HG03095 (cell line): ENCODE measurements around the gene HIPK3.
"Not testable (repeated sequence)": the region's sequence is repeated elsewhere in the genome, so short reads cannot be mapped to it uniquely, and the experiment has no call there.

Experiments
- ATAC-seq: cut with Tn5 transposase; IDR thresholded peaks from one replicate; pipeline ENCODE4 v1.9.1; 2021; ENCODE audit warnings: moderate library complexity; ENCODE audit not compliant: unreplicated experiment

Gene HIPK3

GRCh38 chr11:33258631-33259205 is 1.5 kb downstream of the HIPK3 start:
- no peak for ATAC-seq

- no peak for ATAC-seq
Observed at GRCh38 chr11:33259869-33260268, 2.7 kb downstream of the HIPK3 start.

- ATAC-seq, result not testable (repeated sequence)
Observed at GRCh38 chr11:33261350-33261749, 4.2 kb downstream of the HIPK3 start.

- no peak for ATAC-seq
Observed at GRCh38 chr11:33262011-33262645, 4.9 kb downstream of the HIPK3 start.

GRCh38 chr11:33263549-33263948 is 6.4 kb downstream of the HIPK3 start:
- ATAC-seq, result no peak

- no peak for ATAC-seq
Observed at GRCh38 chr11:33264926-33265325, 7.7 kb downstream of the HIPK3 start.

- no peak for ATAC-seq
Observed at GRCh38 chr11:33266393-33267215, 9.4 kb downstream of the HIPK3 start.

GRCh38 chr11:33268945-33269540 is 11.9 kb downstream of the HIPK3 start:
- no peak for ATAC-seq

GRCh38 chr11:33269822-33270221 is 12.6 kb downstream of the HIPK3 start:
- no peak for ATAC-seq

- no peak for ATAC-seq
Observed at GRCh38 chr11:33271059-33271458, 13.9 kb downstream of the HIPK3 start.

GRCh38 chr11:33272338-33273107 is 15.3 kb downstream of the HIPK3 start:
- ATAC-seq, result no peak

- ATAC-seq, result peak; percentile 50
Observed at GRCh38 chr11:33273656-33274055, 16.5 kb downstream of the HIPK3 start.

- no peak for ATAC-seq
Observed at GRCh38 chr11:33280411-33280810, 23.2 kb downstream of the HIPK3 start.

GRCh38 chr11:33281758-33282157 is 24.6 kb downstream of the HIPK3 start:
- ATAC-seq, result no peak

GRCh38 chr11:33284818-33285217 is 27.6 kb downstream of the HIPK3 start:
- ATAC-seq, result no peak

- no peak for ATAC-seq
Observed at GRCh38 chr11:33290319-33290718, 33.1 kb downstream of the HIPK3 start.

- peak; percentile 94 for ATAC-seq
Observed at GRCh38 chr11:33291004-33291777, 34.0 kb downstream of the HIPK3 start.

GRCh38 chr11:33292311-33292710 is 35.1 kb downstream of the HIPK3 start:
- ATAC-seq, result no peak

GRCh38 chr11:33294224-33294623 is 37.0 kb downstream of the HIPK3 start:
- ATAC-seq, result no peak

- no peak for ATAC-seq
Observed at GRCh38 chr11:33294797-33295196, 37.6 kb downstream of the HIPK3 start.
